Measurements from ENCODE around the gene MALRD1.

MALRD1 gene

GRCh38 chr10:19546224-19546623, 497.6 kb downstream of the MALRD1 start:
- ChIA-PET POLR2A (no interaction called here), CTCF (interaction anchor here (0.6 kb wide), 1 partner anchor 331 kb away, joined by 3 read pairs; no protein-coding TSS in a partner anchor)
- no peak overlapping the region for H3K27ac ChIP-seq (ENCODE audit: insufficient read depth in 1 of 2, low read depth in 1 of 2, low read length in 2 of 2, poor library complexity in 1 of 2, severe bottlenecking in 2 of 2)
- H3K27me3 ChIP-seq (replicated peaks in 2 of 5; ENCODE audit: control insufficient read depth in 4 of 5, insufficient read depth in 5 of 5, low read length in 4 of 5) = no peaks in the 10 kb centered on the region
- peaks cover 0 to 7% (median 0%) of the 10 kb centered on the region in 5 experiments for H3K9me3 ChIP-seq (ENCODE audit: control extremely low read depth in 1 of 5, control insufficient read depth in 4 of 5, insufficient read depth in 2 of 5, low read depth in 1 of 5, low read length in 4 of 5)
- no peak for DNase-seq
- 100% methylated on average over 1 of the region's 3 CpGs for WGBS (ENCODE audit: insufficient coverage)
- H3K4me3 ChIP-seq (ENCODE audit: control insufficient read depth in 1 of 7, extremely low read depth in 1 of 7, insufficient read depth in 4 of 7, low read depth in 2 of 7, low read length in 6 of 7) = no peak overlapping the region
- H3K4me1 ChIP-seq (ENCODE audit: control extremely low read depth in 1 of 4, control insufficient read depth in 4 of 4, insufficient read depth in 4 of 4, low read length in 3 of 4) = no peaks in the 10 kb centered on the region
- H3K36me3 ChIP-seq (ENCODE audit: control insufficient read depth in 4 of 4, insufficient read depth in 4 of 4, low read length in 3 of 4) = no peaks in the 10 kb centered on the region

- no peaks in the 10 kb centered on the region for H3K4me1 ChIP-seq (ENCODE audit: control extremely low read depth in 1 of 4, control insufficient read depth in 4 of 4, insufficient read depth in 4 of 4, low read length in 3 of 4)
- CTCF ChIA-PET = no interaction called here
- no peak overlapping the region for H3K4me3 ChIP-seq (ENCODE audit: control insufficient read depth in 1 of 7, extremely low read depth in 1 of 7, insufficient read depth in 4 of 7, low read depth in 2 of 7, low read length in 6 of 7)
- H3K9me3 ChIP-seq (ENCODE audit: control extremely low read depth in 1 of 5, control insufficient read depth in 4 of 5, insufficient read depth in 2 of 5, low read depth in 1 of 5, low read length in 4 of 5) = peaks cover 0 to 7% (median 0%) of the 10 kb centered on the region in 5 experiments
- no peak overlapping the region for H3K27ac ChIP-seq (ENCODE audit: insufficient read depth in 1 of 2, low read depth in 1 of 2, low read length in 2 of 2, poor library complexity in 1 of 2, severe bottlenecking in 2 of 2)
- 100% methylated on average over 2 of the region's 2 CpGs for WGBS (ENCODE audit: insufficient coverage)
- no peaks in the 10 kb centered on the region for H3K36me3 ChIP-seq (ENCODE audit: control insufficient read depth in 4 of 4, insufficient read depth in 4 of 4, low read length in 3 of 4)
- POLR2A ChIA-PET = no interaction called here
- no peaks in the 10 kb centered on the region for H3K27me3 ChIP-seq (replicated peaks in 2 of 5; ENCODE audit: control insufficient read depth in 4 of 5, insufficient read depth in 5 of 5, low read length in 4 of 5)
- no peak for DNase-seq
These were observed 500.9 kb downstream of the MALRD1 start for GRCh38 chr10:19549503-19549902.

GRCh38 chr10:19556666-19557065, 508.1 kb downstream of the MALRD1 start:
- DNase-seq = no peak
- no peaks in the 10 kb centered on the region for H3K4me1 ChIP-seq (ENCODE audit: control extremely low read depth in 1 of 4, control insufficient read depth in 4 of 4, insufficient read depth in 4 of 4, low read length in 3 of 4)
- ChIA-PET POLR2A (no interaction called here), CTCF (no interaction called here)
- peaks cover 0 to 5% (median 0%) of the 10 kb centered on the region in 5 experiments for H3K9me3 ChIP-seq (ENCODE audit: control extremely low read depth in 1 of 5, control insufficient read depth in 4 of 5, insufficient read depth in 2 of 5, low read depth in 1 of 5, low read length in 4 of 5)
- H3K4me3 ChIP-seq (ENCODE audit: control insufficient read depth in 1 of 7, extremely low read depth in 1 of 7, insufficient read depth in 4 of 7, low read depth in 2 of 7, low read length in 6 of 7) = no peak overlapping the region
- no CpG with 5 or more reads among the region's 2 CpGs for WGBS (ENCODE audit: insufficient coverage)
- no peak overlapping the region for H3K27ac ChIP-seq (ENCODE audit: insufficient read depth in 1 of 2, low read depth in 1 of 2, low read length in 2 of 2, poor library complexity in 1 of 2, severe bottlenecking in 2 of 2)
- H3K36me3 ChIP-seq (ENCODE audit: control insufficient read depth in 4 of 4, insufficient read depth in 4 of 4, low read length in 3 of 4) = no peaks in the 10 kb centered on the region
- H3K27me3 ChIP-seq (replicated peaks in 2 of 5; ENCODE audit: control insufficient read depth in 4 of 5, insufficient read depth in 5 of 5, low read length in 4 of 5) = no peaks in the 10 kb centered on the region

GRCh38 chr10:19561181-19561580, 512.6 kb downstream of the MALRD1 start:
- POLR2A ChIA-PET = no interaction called here
- no peak overlapping the region for H3K4me3 ChIP-seq (ENCODE audit: control insufficient read depth in 1 of 7, extremely low read depth in 1 of 7, insufficient read depth in 4 of 7, low read depth in 2 of 7, low read length in 6 of 7)
- DNase-seq = no peak
- 100% methylated on average over 1 of the region's 1 CpG for WGBS (ENCODE audit: insufficient coverage)
- H3K36me3 ChIP-seq (ENCODE audit: control insufficient read depth in 4 of 4, insufficient read depth in 4 of 4, low read length in 3 of 4) = no peaks in the 10 kb centered on the region
- H3K9me3 ChIP-seq (ENCODE audit: control extremely low read depth in 1 of 5, control insufficient read depth in 4 of 5, insufficient read depth in 2 of 5, low read depth in 1 of 5, low read length in 4 of 5) = peaks cover 0 to 5% (median 0%) of the 10 kb centered on the region in 5 experiments
- no peaks in the 10 kb centered on the region for H3K4me1 ChIP-seq (ENCODE audit: control extremely low read depth in 1 of 4, control insufficient read depth in 4 of 4, insufficient read depth in 4 of 4, low read length in 3 of 4)
- CTCF ChIA-PET = interaction anchor here (0.6 kb wide), 1 partner anchor 1326 kb away, joined by 3 read pairs; no protein-coding TSS in a partner anchor
- no peaks in the 10 kb centered on the region for H3K27me3 ChIP-seq (replicated peaks in 2 of 5; ENCODE audit: control insufficient read depth in 4 of 5, insufficient read depth in 5 of 5, low read length in 4 of 5)
- no peak overlapping the region for H3K27ac ChIP-seq (ENCODE audit: insufficient read depth in 1 of 2, low read depth in 1 of 2, low read length in 2 of 2, poor library complexity in 1 of 2, severe bottlenecking in 2 of 2)

GRCh38 chr10:19563388-19564141, 515.0 kb downstream of the MALRD1 start:
- H3K4me1 ChIP-seq (ENCODE audit: control extremely low read depth in 1 of 4, control insufficient read depth in 4 of 4, insufficient read depth in 4 of 4, low read length in 3 of 4) = no peaks in the 10 kb centered on the region
- ChIA-PET CTCF (no interaction called here), POLR2A (no interaction called here)
- no peak for DNase-seq
- H3K27ac ChIP-seq (ENCODE audit: insufficient read depth in 1 of 2, low read depth in 1 of 2, low read length in 2 of 2, poor library complexity in 1 of 2, severe bottlenecking in 2 of 2) = no peak overlapping the region
- H3K36me3 ChIP-seq (ENCODE audit: control insufficient read depth in 4 of 4, insufficient read depth in 4 of 4, low read length in 3 of 4) = no peaks in the 10 kb centered on the region
- 100% methylated on average over 4 of the region's 4 CpGs for WGBS (ENCODE audit: insufficient coverage)
- H3K4me3 ChIP-seq (ENCODE audit: control insufficient read depth in 1 of 7, extremely low read depth in 1 of 7, insufficient read depth in 4 of 7, low read depth in 2 of 7, low read length in 6 of 7) = no peak overlapping the region
- no peaks in the 10 kb centered on the region for H3K9me3 ChIP-seq (ENCODE audit: control extremely low read depth in 1 of 5, control insufficient read depth in 4 of 5, insufficient read depth in 2 of 5, low read depth in 1 of 5, low read length in 4 of 5)
- H3K27me3 ChIP-seq (replicated peaks in 2 of 5; ENCODE audit: control insufficient read depth in 4 of 5, insufficient read depth in 5 of 5, low read length in 4 of 5) = no peaks in the 10 kb centered on the region

- no peak overlapping the region for H3K27ac ChIP-seq (ENCODE audit: insufficient read depth in 1 of 2, low read depth in 1 of 2, low read length in 2 of 2, poor library complexity in 1 of 2, severe bottlenecking in 2 of 2)
- DNase-seq = no peak
- CTCF ChIA-PET = no interaction called here
- H3K27me3 ChIP-seq (replicated peaks in 2 of 5; ENCODE audit: control insufficient read depth in 4 of 5, insufficient read depth in 5 of 5, low read length in 4 of 5) = no peaks in the 10 kb centered on the region
- POLR2A ChIA-PET = no interaction called here
- H3K9me3 ChIP-seq (ENCODE audit: control extremely low read depth in 1 of 5, control insufficient read depth in 4 of 5, insufficient read depth in 2 of 5, low read depth in 1 of 5, low read length in 4 of 5) = peaks cover 0 to 2% (median 0%) of the 10 kb centered on the region in 5 experiments
- H3K4me3 ChIP-seq (ENCODE audit: control insufficient read depth in 1 of 7, extremely low read depth in 1 of 7, insufficient read depth in 4 of 7, low read depth in 2 of 7, low read length in 6 of 7) = no peak overlapping the region
- H3K36me3 ChIP-seq (ENCODE audit: control insufficient read depth in 4 of 4, insufficient read depth in 4 of 4, low read length in 3 of 4) = no peaks in the 10 kb centered on the region
- no peaks in the 10 kb centered on the region for H3K4me1 ChIP-seq (ENCODE audit: control extremely low read depth in 1 of 4, control insufficient read depth in 4 of 4, insufficient read depth in 4 of 4, low read length in 3 of 4)
- WGBS (ENCODE audit: insufficient coverage) = 50% methylated on average over 2 of the region's 3 CpGs
These were observed 521.5 kb downstream of the MALRD1 start for GRCh38 chr10:19570120-19570519.

GRCh38 chr10:19570991-19571390, 522.4 kb downstream of the MALRD1 start:
- CTCF ChIA-PET = no interaction called here
- no peak for DNase-seq
- Histone ChIP-seq H3K4me1 (ENCODE audit: control extremely low read depth in 1 of 4, control insufficient read depth in 4 of 4, insufficient read depth in 4 of 4, low read length in 3 of 4) (no peaks in the 10 kb centered on the region), H3K27me3 (replicated peaks in 2 of 5; ENCODE audit: control insufficient read depth in 4 of 5, insufficient read depth in 5 of 5, low read length in 4 of 5) (no peaks in the 10 kb centered on the region), H3K9me3 (ENCODE audit: control extremely low read depth in 1 of 5, control insufficient read depth in 4 of 5, insufficient read depth in 2 of 5, low read depth in 1 of 5, low read length in 4 of 5) (peaks cover 0 to 2% (median 0%) of the 10 kb centered on the region in 5 experiments), H3K27ac (ENCODE audit: insufficient read depth in 1 of 2, low read depth in 1 of 2, low read length in 2 of 2, poor library complexity in 1 of 2, severe bottlenecking in 2 of 2) (no peak overlapping the region), H3K36me3 (ENCODE audit: control insufficient read depth in 4 of 4, insufficient read depth in 4 of 4, low read length in 3 of 4) (no peaks in the 10 kb centered on the region), H3K4me3 (ENCODE audit: control insufficient read depth in 1 of 7, extremely low read depth in 1 of 7, insufficient read depth in 4 of 7, low read depth in 2 of 7, low read length in 6 of 7) (no peak overlapping the region)
- POLR2A ChIA-PET = no interaction called here
- WGBS (ENCODE audit: insufficient coverage) = no CpG with 5 or more reads among the region's 1 CpG
